K562 (cell line): ENCODE measurements around the gene CPED1. TPM values are rescaled to one million over a fixed set of nuclear protein-coding genes. Genes with fewer than 3 reads are reported as not detected.

Experiments used
- CXXC5 ChIP-seq: fragments of 250-450 bp; sonication (Bioruptor Pico); IDR thresholded peaks from 2 replicates; pipeline ENCODE4 v1.8.0; 2022; ENCODE audit warnings: inconsistent platforms, mild to moderate bottlenecking, moderate library complexity
- FOXP1 ChIP-seq: sonication (generic); formaldehyde crosslinking; IDR thresholded peaks from 2 replicates; pipeline ENCODE4 v1.8.0; 2022; ENCODE audit warnings: mild to moderate bottlenecking, missing genetic modification reagents
- KAT2B ChIP-seq: IDR thresholded peaks from one replicate; pipeline ENCODE4 v1.6.1; 2012; ENCODE audit warnings: low read depth, mild to moderate bottlenecking, control low read depth, inconsistent platforms, low read length, moderate library complexity
- MTA1 ChIP-seq: fragments of 450-650 bp; IDR thresholded peaks from 2 replicates; pipeline ENCODE4 v1.6.1; 2017; ENCODE audit warnings: borderline replicate concordance
- PHF8 ChIP-seq: fragments of 200-600 bp; sonication (generic); IDR thresholded peaks from 2 replicates; pipeline ENCODE4 v1.6.1; 2012; ENCODE audit warnings: mixed run types, mild to moderate bottlenecking, inconsistent platforms, low read length, moderate library complexity, borderline replicate concordance
- SMARCC2 ChIP-seq: fragments of 450-650 bp; IDR thresholded peaks from 2 replicates; pipeline ENCODE4 v1.6.1; 2017; ENCODE audit warnings: antibody characterized with exemption, moderate library complexity, mild to moderate bottlenecking, low read depth
- XRCC5 ChIP-seq: fragments of 200-400 bp; formaldehyde crosslinking; IDR thresholded peaks from 2 replicates; pipeline ENCODE4 v1.6.1; 2017; ENCODE audit warnings: low read depth, mild to moderate bottlenecking, low read length
- ZC3H11A ChIP-seq: IDR thresholded peaks from 2 replicates; pipeline ENCODE4 v1.6.1; 2012; ENCODE audit warnings: low read depth, low read length, improper control_type of control experiment
- ZNF124 ChIP-seq: sonication (generic); formaldehyde crosslinking; IDR thresholded peaks from 2 replicates; pipeline ENCODE4 v1.8.1; 2022; ENCODE audit warnings: missing genetic modification reagents
- ZNF217 ChIP-seq: sonication (generic); formaldehyde crosslinking; IDR thresholded peaks from 2 replicates; pipeline ENCODE4 v1.8.0; 2022; ENCODE audit warnings: mild to moderate bottlenecking, missing genetic modification reagents
- ZNF76 ChIP-seq: fragments of 250-450 bp; sonication (Bioruptor Pico); IDR thresholded peaks from 2 replicates; pipeline ENCODE4 v1.4.0; 2020; ENCODE audit warnings: mild to moderate bottlenecking, moderate library complexity, borderline replicate concordance
- polyA plus RNA-seq, 8 experiments: library from polyadenylated mRNA; depleted of rRNA in 4 of 8; stranded (reverse) in 5 of 8; unstranded in 3 of 8; fragments of >200 nt; fragmentation: Nextera tagmentation in 2 of 8; fragmentation: Illumina TruSeq in 1 of 8; extraction: Ambion mirVana in 2 of 8; extraction: Trizol in 1 of 8; gene quantifications; 2 replicates each; pipeline versions ENCODE4 v1.2.1 to v1.2.3, GENCODE V29; 2011 to 2014; ENCODE audit warnings: inconsistent platforms in 1 of 8, missing spikeins in 1 of 8
- total RNA-seq, 7 experiments: library from RNA; depleted of rRNA in 6 of 7; stranded (reverse); fragments of >200 nt in 6 of 7; fragmentation: Illumina TruSeq in 2 of 7; extraction: Trizol in 2 of 7; gene quantifications; 2 replicates each; pipeline versions ENCODE4 v1.2.1 to v1.2.3, GENCODE V29; 2011 to 2021; ENCODE audit warnings: low replicate concordance in 1 of 7
- TF ChIP-seq, protein P1 (sequence below): fragments of 250-450 bp; sonication (Bioruptor Pico); IDR thresholded peaks from 2 replicates; pipeline ENCODE4 v1.4.0; 2020
- TF ChIP-seq, protein P2 (sequence below), 3 experiments: fragments of 200-800 bp in 1 of 3; sonication (Bioruptor generic) in 1 of 3; sonication (generic) in 1 of 3; formaldehyde crosslinking in 1 of 3; IDR thresholded peaks; 2 replicates each; pipeline versions ENCODE4 v1.6.1 to v1.8.0; 2016 to 2022; ENCODE audit warnings: mild to moderate bottlenecking in 2 of 3, missing compliant biosample characterization in 2 of 3, missing genetic modification characterization in 2 of 3, missing genetic modification reagents in 1 of 3

Gene CPED1
- total and polyA plus RNA-seq, 9 of the 15 experiments (the other 6 are each of a cell fraction or from before 2014, with no cell fraction given) = 195 to 393 (median 290) TPM

DNA sequence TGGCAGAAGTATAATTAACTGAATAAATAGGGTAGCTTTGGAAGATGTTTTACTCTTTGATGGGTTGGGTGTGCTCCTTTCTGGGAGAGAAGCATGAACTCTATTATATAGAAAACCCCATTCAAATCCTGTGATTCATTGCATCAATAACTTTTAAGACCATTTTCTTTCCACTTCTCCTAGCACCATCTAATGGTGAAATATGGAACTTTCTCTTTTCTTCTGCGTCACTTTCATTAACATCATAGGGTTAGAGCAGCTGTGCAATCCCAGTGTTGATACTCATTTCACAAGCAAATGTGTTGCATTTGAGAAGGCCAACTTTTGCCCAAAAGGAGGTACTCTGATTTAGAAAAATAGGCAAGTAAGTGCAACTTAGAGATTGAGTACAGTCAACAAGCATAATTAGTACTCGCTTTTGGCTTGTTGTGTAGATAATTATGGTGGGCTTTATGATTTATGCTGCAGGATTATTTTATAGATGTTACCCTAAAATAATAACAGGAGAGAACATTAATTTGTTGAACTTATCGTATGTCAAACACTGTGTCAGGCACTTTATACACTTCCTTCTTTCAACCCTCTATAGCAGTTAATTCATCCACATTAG is 92.9 kb downstream of the CPED1 start (continued):
- TF ChIP-seq, protein P1, sequence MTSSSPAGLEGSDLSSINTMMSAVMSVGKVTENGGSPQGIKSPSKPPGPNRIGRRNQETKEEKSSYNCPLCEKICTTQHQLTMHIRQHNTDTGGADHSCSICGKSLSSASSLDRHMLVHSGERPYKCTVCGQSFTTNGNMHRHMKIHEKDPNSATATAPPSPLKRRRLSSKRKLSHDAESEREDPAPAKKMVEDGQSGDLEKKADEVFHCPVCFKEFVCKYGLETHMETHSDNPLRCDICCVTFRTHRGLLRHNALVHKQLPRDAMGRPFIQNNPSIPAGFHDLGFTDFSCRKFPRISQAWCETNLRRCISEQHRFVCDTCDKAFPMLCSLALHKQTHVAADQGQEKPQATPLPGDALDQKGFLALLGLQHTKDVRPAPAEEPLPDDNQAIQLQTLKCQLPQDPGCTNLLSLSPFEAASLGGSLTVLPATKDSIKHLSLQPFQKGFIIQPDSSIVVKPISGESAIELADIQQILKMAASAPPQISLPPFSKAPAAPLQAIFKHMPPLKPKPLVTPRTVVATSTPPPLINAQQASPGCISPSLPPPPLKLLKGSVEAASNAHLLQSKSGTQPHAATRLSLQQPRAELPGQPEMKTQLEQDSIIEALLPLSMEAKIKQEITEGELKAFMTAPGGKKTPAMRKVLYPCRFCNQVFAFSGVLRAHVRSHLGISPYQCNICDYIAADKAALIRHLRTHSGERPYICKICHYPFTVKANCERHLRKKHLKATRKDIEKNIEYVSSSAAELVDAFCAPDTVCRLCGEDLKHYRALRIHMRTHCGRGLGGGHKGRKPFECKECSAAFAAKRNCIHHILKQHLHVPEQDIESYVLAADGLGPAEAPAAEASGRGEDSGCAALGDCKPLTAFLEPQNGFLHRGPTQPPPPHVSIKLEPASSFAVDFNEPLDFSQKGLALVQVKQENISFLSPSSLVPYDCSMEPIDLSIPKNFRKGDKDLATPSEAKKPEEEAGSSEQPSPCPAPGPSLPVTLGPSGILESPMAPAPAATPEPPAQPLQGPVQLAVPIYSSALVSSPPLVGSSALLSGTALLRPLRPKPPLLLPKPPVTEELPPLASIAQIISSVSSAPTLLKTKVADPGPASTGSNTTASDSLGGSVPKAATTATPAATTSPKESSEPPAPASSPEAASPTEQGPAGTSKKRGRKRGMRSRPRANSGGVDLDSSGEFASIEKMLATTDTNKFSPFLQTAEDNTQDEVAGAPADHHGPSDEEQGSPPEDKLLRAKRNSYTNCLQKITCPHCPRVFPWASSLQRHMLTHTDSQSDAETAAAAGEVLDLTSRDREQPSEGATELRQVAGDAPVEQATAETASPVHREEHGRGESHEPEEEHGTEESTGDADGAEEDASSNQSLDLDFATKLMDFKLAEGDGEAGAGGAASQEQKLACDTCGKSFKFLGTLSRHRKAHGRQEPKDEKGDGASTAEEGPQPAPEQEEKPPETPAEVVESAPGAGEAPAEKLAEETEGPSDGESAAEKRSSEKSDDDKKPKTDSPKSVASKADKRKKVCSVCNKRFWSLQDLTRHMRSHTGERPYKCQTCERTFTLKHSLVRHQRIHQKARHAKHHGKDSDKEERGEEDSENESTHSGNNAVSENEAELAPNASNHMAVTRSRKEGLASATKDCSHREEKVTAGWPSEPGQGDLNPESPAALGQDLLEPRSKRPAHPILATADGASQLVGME (CRISPR knock-in tag) = no peak
- no peak for TF ChIP-seq ZNF124 (CRISPR knock-in tag)
- TF ChIP-seq ZNF217 (CRISPR knock-in tag) = no peak
- TF ChIP-seq ZC3H11A = no peak
- no peak for TF ChIP-seq KAT2B
- no peak for TF ChIP-seq FOXP1 (CRISPR knock-in tag)
- no peak for TF ChIP-seq CXXC5 (CRISPR knock-in tag)
- TF ChIP-seq ZNF76 (CRISPR knock-in tag) = no peak
- TF ChIP-seq SMARCC2 = no peak
- no peak for TF ChIP-seq MTA1
- TF ChIP-seq PHF8 = no peak
- TF ChIP-seq, protein P2, sequence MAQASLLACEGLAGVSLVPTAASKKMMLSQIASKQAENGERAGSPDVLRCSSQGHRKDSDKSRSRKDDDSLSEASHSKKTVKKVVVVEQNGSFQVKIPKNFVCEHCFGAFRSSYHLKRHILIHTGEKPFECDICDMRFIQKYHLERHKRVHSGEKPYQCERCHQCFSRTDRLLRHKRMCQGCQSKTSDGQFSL (CRISPR knock-in tag; IDR thresholded peaks at IDR 0.05) = no peak
- TF ChIP-seq, protein P2 (tag; IDR thresholded peaks at IDR 0.05) = no peak
- no peak for TF ChIP-seq XRCC5
